Right lobe of liver (tissue), 6 donors: ENCODE data around the gene TGFBR2. TPM values are rescaled to one million over a fixed set of nuclear protein-coding genes. Genes with fewer than 3 reads are reported as not detected.

Experiments used
- ATAC-seq, 4 donors: fragments of 200-7000 bp; cut with Tn5 transposase; one replicate each; pipeline ENCODE4 v1.9.1; 2020; ENCODE audit warnings: mild to moderate bottlenecking in 4 of 4, moderate library complexity in 4 of 4
- DNase-seq, 3 donors: peaks; one replicate each; pipeline ENCODE4 v3.0.0-alpha.2; 2020
- H3K27ac ChIP-seq, 3 donors: fragments of 200-600 bp; one replicate each; pipeline ENCODE4 v1.8.0; 2022
- H3K27me3 ChIP-seq, 2 donors: fragments of 200-600 bp; one replicate each; pipeline ENCODE4 v1.8.0; 2022
- H3K36me3 ChIP-seq, 4 donors: fragments of 200-600 bp; sonication (generic) in 1 of 4; one replicate each; pipeline versions ENCODE4 v1.5.1 to v1.8.0; 2017 to 2022; ENCODE audit warnings: control low read depth in 1 of 4
- H3K4me1 ChIP-seq, 4 donors: fragments of 200-600 bp; sonication (generic) in 1 of 4; one replicate each; pipeline versions ENCODE4 v1.5.1 to v1.8.0; 2017 to 2022; ENCODE audit warnings: control low read depth in 1 of 4
- H3K4me3 ChIP-seq, 3 donors: fragments of 200-600 bp; one replicate each; pipeline ENCODE4 v1.8.0; 2022
- H3K9me3 ChIP-seq, 4 donors: fragments of 200-600 bp; sonication (generic) in 1 of 4; one replicate each; pipeline versions ENCODE4 v1.5.1 to v1.8.0; 2017 to 2022; ENCODE audit warnings: control low read depth in 1 of 4
- POLR2A ChIP-seq: fragments of 450-650 bp; IDR thresholded peaks from one replicate; pipeline ENCODE4 v1.6.1; 2017; ENCODE audit warnings: antibody characterized with exemption, mild to moderate bottlenecking
- WGBS: methylation state at CpG from one replicate; pipeline ENCODE4 v1.1.6; 2018; ENCODE audit warnings: low coverage, low lambda C conversion rate; ENCODE audit not compliant: insufficient coverage; ENCODE audit errors: missing lambda C conversion rate; 5-methylcytosine and 5-hydroxymethylcytosine counted together
- intact Hi-C, 2 donors: fragments of 100-400 bp; cut with DNase I; formaldehyde crosslinking; loops; one replicate each; pipeline versions ENCODE4 v1.11.2 to v1.14.1; 2022
- total RNA-seq, 6 experiments: library from RNA; depleted of rRNA in 2 of 6; stranded (reverse); fragments of >200 nt in 2 of 6; fragmentation: NEBNext Ultra II Directional in 3 of 6; extraction: Animal tissue kit (Norgen Biotek cat#: 25700) in 3 of 6; gene quantifications; one replicate each; pipeline versions ENCODE4 v1.1.0 to v1.2.4, GENCODE V29; 2016 to 2023
- TF ChIP-seq, protein P1 (sequence below), 4 donors: fragments of 200-600 bp in 3 of 4; fragments of 450-650 bp in 1 of 4; IDR thresholded peaks; one replicate each; pipeline versions ENCODE4 v1.5.1 to v1.8.0; 2016 to 2022; ENCODE audit warnings: antibody characterized with exemption in 4 of 4, mild to moderate bottlenecking in 2 of 4
- donor health status: DM: no; HTN: yes; CAD: no.
- donor health status: DM: no; HTN: no; CAD: no.
- donor health status: DM: no; HTN: no; CAD: no.
- donor health status: DM: no; HTN: yes; CAD: no.
- donor health status: DM: no; HTN: yes; CAD: no.

Gene TGFBR2
- total RNA-seq, 6 experiments from 2014 or later = 24.9 to 52.6 (median 45.5) TPM

DNA sequence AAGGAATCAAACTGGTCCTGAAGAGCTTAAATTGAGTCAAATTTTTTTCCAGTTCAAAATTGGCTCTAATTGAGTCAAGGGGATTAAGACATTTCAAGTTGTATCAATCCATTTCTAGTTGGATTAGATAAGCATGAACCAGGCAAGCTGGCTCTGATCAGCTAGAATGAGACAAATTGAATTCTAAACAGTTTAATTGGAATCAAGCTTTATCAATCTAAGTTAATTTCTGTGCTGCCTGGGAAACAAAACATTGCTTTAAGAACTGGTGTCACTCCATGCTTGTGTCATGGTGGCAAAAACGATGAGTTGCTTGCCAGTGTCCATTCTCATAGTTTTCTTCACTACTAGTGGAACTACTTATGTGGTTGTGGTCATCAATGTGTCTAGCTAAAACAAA, 116.8 kb downstream of the TGFBR2 start:
- Histone ChIP-seq H3K27ac (no peak overlapping the region), H3K9me3 (no peaks in the 10 kb centered on the region), H3K4me3 (no peak overlapping the region), H3K4me1 (peaks cover 0 to 16% (median 2%) of the 10 kb centered on the region in 4 donors), H3K27me3 (no peaks in the 10 kb centered on the region), H3K36me3 (no peaks in the 10 kb centered on the region)
- ATAC-seq (no peak), DNase-seq (no peak)
- 83% methylated on average over 1 of the region's 1 CpG for WGBS
- TF ChIP-seq, protein P1, sequence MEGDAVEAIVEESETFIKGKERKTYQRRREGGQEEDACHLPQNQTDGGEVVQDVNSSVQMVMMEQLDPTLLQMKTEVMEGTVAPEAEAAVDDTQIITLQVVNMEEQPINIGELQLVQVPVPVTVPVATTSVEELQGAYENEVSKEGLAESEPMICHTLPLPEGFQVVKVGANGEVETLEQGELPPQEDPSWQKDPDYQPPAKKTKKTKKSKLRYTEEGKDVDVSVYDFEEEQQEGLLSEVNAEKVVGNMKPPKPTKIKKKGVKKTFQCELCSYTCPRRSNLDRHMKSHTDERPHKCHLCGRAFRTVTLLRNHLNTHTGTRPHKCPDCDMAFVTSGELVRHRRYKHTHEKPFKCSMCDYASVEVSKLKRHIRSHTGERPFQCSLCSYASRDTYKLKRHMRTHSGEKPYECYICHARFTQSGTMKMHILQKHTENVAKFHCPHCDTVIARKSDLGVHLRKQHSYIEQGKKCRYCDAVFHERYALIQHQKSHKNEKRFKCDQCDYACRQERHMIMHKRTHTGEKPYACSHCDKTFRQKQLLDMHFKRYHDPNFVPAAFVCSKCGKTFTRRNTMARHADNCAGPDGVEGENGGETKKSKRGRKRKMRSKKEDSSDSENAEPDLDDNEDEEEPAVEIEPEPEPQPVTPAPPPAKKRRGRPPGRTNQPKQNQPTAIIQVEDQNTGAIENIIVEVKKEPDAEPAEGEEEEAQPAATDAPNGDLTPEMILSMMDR (IDR thresholded peaks at IDR 0.05) = no peak
- TF ChIP-seq POLR2A = no peak
- intact Hi-C loops = no loop called here

DNA sequence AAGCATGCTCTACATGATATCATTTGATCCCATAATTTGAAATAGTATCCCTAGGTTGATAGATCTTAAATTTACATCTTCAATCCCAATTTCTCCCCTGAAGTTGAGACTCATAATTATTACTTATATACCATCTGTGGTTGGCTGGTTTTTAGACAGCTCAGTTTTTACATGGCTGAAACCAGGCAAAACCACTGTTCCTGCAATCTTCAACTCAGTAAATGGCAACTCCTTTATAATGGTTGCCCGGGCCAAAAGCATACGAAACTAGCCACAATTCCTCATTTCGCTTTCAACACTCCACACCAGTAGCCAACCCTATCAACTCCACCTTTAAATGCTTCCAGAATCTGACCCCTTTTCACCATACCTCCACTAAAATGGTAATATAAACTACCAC, 118.5 kb downstream of the TGFBR2 start:
- H3K27ac ChIP-seq = no peak overlapping the region
- no peaks in the 10 kb centered on the region for H3K36me3 ChIP-seq
- no peak for DNase-seq
- H3K4me3 ChIP-seq = no peak overlapping the region
- 98% methylated on average over 3 of the region's 3 CpGs for whole genome bisulfite sequencing
- H3K9me3 ChIP-seq = no peaks in the 10 kb centered on the region
- peaks cover 0 to 16% (median 2%) of the 10 kb centered on the region in 4 donors for H3K4me1 ChIP-seq
- H3K27me3 ChIP-seq = no peaks in the 10 kb centered on the region
- TF ChIP-seq POLR2A = no peak
- TF ChIP-seq, protein P1 (IDR thresholded peaks at IDR 0.05) = no peak
- intact Hi-C loops = no loop called here
- no peak for ATAC-seq

DNA sequence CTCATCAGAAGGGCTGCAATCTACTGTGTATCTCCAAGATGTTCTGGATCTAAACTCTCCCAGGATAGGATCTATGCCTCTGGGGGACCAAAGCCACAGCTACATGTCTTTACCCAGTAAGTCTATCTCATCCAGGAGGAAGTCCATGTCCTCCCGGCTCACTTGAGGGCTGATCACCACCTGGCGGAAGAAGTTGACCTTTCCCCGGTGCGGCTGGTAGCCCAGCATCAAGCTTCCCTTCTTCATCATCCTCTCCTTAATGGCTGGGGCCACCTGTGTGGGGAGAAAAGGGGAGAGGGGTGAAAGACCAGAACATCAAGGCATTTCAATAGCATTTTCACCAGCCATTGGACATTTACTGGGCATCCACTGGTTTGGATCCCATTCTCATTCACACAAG, 121.7 kb downstream of the TGFBR2 start:
- Histone ChIP-seq H3K36me3 (no peaks in the 10 kb centered on the region), H3K27ac (no peak overlapping the region), H3K27me3 (no peaks in the 10 kb centered on the region), H3K9me3 (no peaks in the 10 kb centered on the region), H3K4me1 (no peaks in the 10 kb centered on the region), H3K4me3 (no peak overlapping the region)
- ATAC-seq = no peak
- no peak for DNase-seq
- WGBS = no CpG with 5 or more reads among the region's 4 CpGs
- intact Hi-C loops = no loop called here
- TF ChIP-seq, protein P1 (IDR thresholded peaks at IDR 0.05) = no peak
- no peak for TF ChIP-seq POLR2A

DNA sequence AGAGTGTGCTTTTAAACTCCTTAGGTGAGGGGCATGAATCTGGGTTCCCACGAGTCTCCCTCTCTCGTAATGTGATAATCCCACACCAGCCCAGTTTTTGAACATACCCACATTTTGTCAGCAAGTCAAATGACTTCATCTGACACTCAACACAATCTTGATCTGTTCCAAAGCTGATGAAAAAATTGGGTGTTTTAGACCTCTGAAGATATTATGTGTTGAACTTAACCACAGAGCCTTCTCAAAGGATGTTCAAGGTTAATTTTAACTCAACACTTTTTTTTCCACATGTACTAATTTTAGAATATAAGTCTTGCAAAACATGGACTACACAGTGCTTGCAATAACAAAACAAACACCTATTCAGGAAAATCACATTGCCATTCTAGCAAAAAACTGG, 123.1 kb downstream of the TGFBR2 start:
- no peaks in the 10 kb centered on the region for H3K4me1 ChIP-seq
- intact Hi-C loops = no loop called here
- TF ChIP-seq, protein P1 (IDR thresholded peaks at IDR 0.05) = no peak
- TF ChIP-seq POLR2A = no peak
- H3K9me3 ChIP-seq = no peaks in the 10 kb centered on the region
- WGBS = 80% methylated on average over 2 of the region's 2 CpGs
- no peak overlapping the region for H3K4me3 ChIP-seq
- no peaks in the 10 kb centered on the region for H3K36me3 ChIP-seq
- DNase-seq (no peak), ATAC-seq (no peak)
- no peak overlapping the region for H3K27ac ChIP-seq
- no peaks in the 10 kb centered on the region for H3K27me3 ChIP-seq

DNA sequence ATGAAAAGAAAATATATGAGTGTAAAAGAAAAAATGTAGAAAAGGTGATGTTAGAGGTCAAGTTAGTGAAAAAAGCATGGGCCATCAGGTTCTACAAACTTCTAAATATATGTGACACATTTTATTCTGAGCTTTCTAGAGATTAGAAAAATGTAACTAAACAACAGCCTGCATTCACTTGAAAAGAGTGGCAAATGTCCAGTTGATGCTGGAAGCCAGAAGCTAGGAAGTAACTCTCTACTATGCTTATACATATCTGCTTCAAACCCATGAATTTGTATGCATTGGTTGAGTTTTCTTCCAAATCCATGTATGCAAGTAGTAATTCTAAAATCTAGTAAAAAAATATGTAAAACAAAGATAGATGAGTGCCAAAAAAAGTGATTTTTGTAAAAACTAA, 123.5 kb downstream of the TGFBR2 start:
- no peaks in the 10 kb centered on the region for H3K27me3 ChIP-seq
- DNase-seq (no peak), ATAC-seq (no peak)
- H3K36me3 ChIP-seq = no peaks in the 10 kb centered on the region
- intact Hi-C loops = no loop called here
- no peaks in the 10 kb centered on the region for H3K9me3 ChIP-seq
- H3K4me3 ChIP-seq = no peak overlapping the region
- TF ChIP-seq, protein P1 (IDR thresholded peaks at IDR 0.05) = no peak
- TF ChIP-seq POLR2A = no peak
- no peaks in the 10 kb centered on the region for H3K4me1 ChIP-seq
- H3K27ac ChIP-seq = no peak overlapping the region
